ENCODE results near the gene GTPBP2.
"Not testable (repeated sequence)": the region's sequence is repeated elsewhere in the genome, so short reads cannot be mapped to it uniquely, and the experiment has no call there.

GTPBP2 gene

GRCh38 chr6:43629104-43629504, at the start of gene GTPBP2:
TSS of gene GTPBP2 (minus strand) at chr6:43629264. CDS start at chr6:43629162, 102 bp downstream.
- DNase-seq, result peak; percentile 77

- no peak for DNase-seq
These were observed 49.3 kb upstream of the GTPBP2 start for GRCh38 chr6:43678341-43678740.

- DNase-seq, result no peak
These were observed 48.7 kb upstream of the GTPBP2 start for GRCh38 chr6:43677759-43678158.

- no peak for DNase-seq
These were observed 48.0 kb upstream of the GTPBP2 start for GRCh38 chr6:43676962-43677606.

- no peak for DNase-seq
These were observed 45.9 kb upstream of the GTPBP2 start for GRCh38 chr6:43674921-43675320.

GRCh38 chr6:43674291-43674690, 45.2 kb upstream of the GTPBP2 start:
- no peak for DNase-seq

GRCh38 chr6:43673444-43674084, 44.5 kb upstream of the GTPBP2 start:
- DNase-seq, result no peak

- no peak for DNase-seq
These were observed 43.0 kb upstream of the GTPBP2 start for GRCh38 chr6:43671801-43672690.

GRCh38 chr6:43671011-43671800, 42.1 kb upstream of the GTPBP2 start:
- no peak for DNase-seq

- DNase-seq, result no peak
These were observed 41.5 kb upstream of the GTPBP2 start for GRCh38 chr6:43670623-43670986.

GRCh38 chr6:43669922-43670622, 41.0 kb upstream of the GTPBP2 start:
- no peak for DNase-seq

- DNase-seq, result no peak
These were observed 40.2 kb upstream of the GTPBP2 start for GRCh38 chr6:43669050-43669921.

GRCh38 chr6:43668151-43669028, 39.3 kb upstream of the GTPBP2 start:
- peak; percentile 62 for DNase-seq

- peak; percentile 39 for DNase-seq
These were observed 38.4 kb upstream of the GTPBP2 start for GRCh38 chr6:43667245-43668150.

GRCh38 chr6:43666196-43666920, 37.3 kb upstream of the GTPBP2 start:
- DNase-seq, result no peak

GRCh38 chr6:43665376-43665775, 36.3 kb upstream of the GTPBP2 start:
- no peak for DNase-seq

- DNase-seq, result not testable (repeated sequence)
These were observed 33.9 kb upstream of the GTPBP2 start for GRCh38 chr6:43662948-43663347.

GRCh38 chr6:43658161-43658560, 29.1 kb upstream of the GTPBP2 start:
- no peak for DNase-seq
